Natural killer cell (primary cell): ENCODE results near the gene WNK1. TPM values are rescaled to one million over a fixed set of nuclear protein-coding genes. Genes with fewer than 3 reads are reported as not detected.

Experiments used
- ATAC-seq, 3 donors: fragments of 150-1000 bp in 2 of 3; fragments of 200-7000 bp in 1 of 3; cut with Tn5 transposase; 1 replicate in 1 of 3; 2 replicates in 2 of 3; pipeline ENCODE4 v1.10.0; 2021; ENCODE audit warnings: mild to moderate bottlenecking in 2 of 3, moderate library complexity in 2 of 3
- DNase-seq, 2 donors: peaks; one replicate each; pipeline versions ENCODE4 v3.0.0 to v3.0.0-alpha.2; 2013 to 2021; ENCODE audit warnings: mixed read lengths in 1 of 2
- H3K27ac ChIP-seq: one replicate; pipeline ENCODE4 v1.5.1; 2013; ENCODE audit warnings: mild to moderate bottlenecking, low read length
- H3K27me3 ChIP-seq: one replicate; pipeline ENCODE4 v1.6.1; 2013; ENCODE audit warnings: low read length; ENCODE audit not compliant: control insufficient read depth, insufficient read depth
- H3K36me3 ChIP-seq: one replicate; pipeline ENCODE4 v1.6.1; 2013; ENCODE audit warnings: low read length; ENCODE audit not compliant: control insufficient read depth, insufficient read depth
- H3K4me1 ChIP-seq: one replicate; pipeline ENCODE4 v1.6.1; 2013; ENCODE audit warnings: low read length; ENCODE audit not compliant: control insufficient read depth, insufficient read depth
- H3K4me3 ChIP-seq: one replicate; pipeline ENCODE4 v1.5.1; 2013; ENCODE audit warnings: low read length
- H3K9me3 ChIP-seq: one replicate; pipeline ENCODE4 v1.6.1; 2013; ENCODE audit warnings: low read length; ENCODE audit not compliant: control insufficient read depth, insufficient read depth
- H3K27ac Mint-ChIP-seq, 2 donors: one replicate each; pipeline ENCODE4 v1.8.0; 2022; ENCODE audit warnings: mild to moderate bottlenecking in 2 of 2, mixed read lengths in 2 of 2, moderate library complexity in 1 of 2
- H3K27me3 Mint-ChIP-seq, 2 donors: one replicate each; pipeline ENCODE4 v1.8.0; 2022; ENCODE audit warnings: low read depth in 2 of 2, mixed read lengths in 2 of 2
- H3K36me3 Mint-ChIP-seq: one replicate; pipeline ENCODE4 v1.8.0; 2022; ENCODE audit warnings: mixed read lengths
- H3K4me1 Mint-ChIP-seq, 2 donors: one replicate each; pipeline ENCODE4 v1.8.0; 2022; ENCODE audit warnings: mixed read lengths in 2 of 2
- H3K4me3 Mint-ChIP-seq: one replicate; pipeline ENCODE4 v1.8.0; 2022; ENCODE audit warnings: mild to moderate bottlenecking, moderate library complexity, mixed read lengths
- H3K9me3 Mint-ChIP-seq, 2 donors: one replicate each; pipeline ENCODE4 v1.8.0; 2022; ENCODE audit warnings: mixed read lengths in 2 of 2
- CTCF ChIP-seq: fragments of 200-600 bp; IDR thresholded peaks from one replicate; pipeline ENCODE4 v1.8.0; 2022; ENCODE audit warnings: antibody characterized with exemption
- WGBS: methylation state at CpG from one replicate; pipeline ENCODE4 v1.1.7; 2013; ENCODE audit warnings: missing lambda C conversion rate; ENCODE audit not compliant: insufficient coverage; 5-methylcytosine and 5-hydroxymethylcytosine counted together
- intact Hi-C: fragments of 100-400 bp; cut with micrococcal nuclease; formaldehyde crosslinking; loops from one replicate; pipeline ENCODE4 v1.14.2; 2022
- total RNA-seq, 4 donors: library from RNA; stranded (reverse); fragments of 120-200 nt in 1 of 4; gene quantifications; one replicate each; pipeline versions ENCODE4 v1.2.3 to v1.2.4, GENCODE V29; 2013 to 2022

WNK1 gene
- total RNA-seq, 3 donors from 2014 or later (not counting 1 experiment from before 2014, with no cell fraction given) = 177 to 203 (median 192) TPM

GRCh38 chr12:712172-712863, 40.1 kb upstream of the WNK1 start:
- H3K27ac Mint-ChIP-seq = no peak overlapping the region
- intact Hi-C loops = no loop called here
- no peak for TF ChIP-seq CTCF

GRCh38 chr12:713281-713875, 39.0 kb upstream of the WNK1 start:
- no peak for DNase-seq
- no peaks in the 10 kb centered on the region for H3K9me3 ChIP-seq
- Mint-ChIP-seq H3K27ac (no peak overlapping the region), H3K27me3 (no peaks in the 10 kb centered on the region), H3K9me3 (no peaks in the 10 kb centered on the region), H3K36me3 (no peaks in the 10 kb centered on the region), H3K4me1 (no peaks in the 10 kb centered on the region), H3K4me3 (no peak overlapping the region)
- WGBS = 88% methylated on average over 9 of the region's 9 CpGs
- H3K27ac ChIP-seq = no peak overlapping the region
- H3K4me1 ChIP-seq = no peaks in the 10 kb centered on the region
- H3K27me3 ChIP-seq = no peaks in the 10 kb centered on the region
- no peak for TF ChIP-seq CTCF
- no peaks in the 10 kb centered on the region for H3K36me3 ChIP-seq
- ATAC-seq = peak in 1 of 3 donors; percentile 18
- intact Hi-C loops = no loop called here
- H3K4me3 ChIP-seq = no peak overlapping the region

More at GRCh38 chr12:712172-712863, 40.1 kb upstream of the WNK1 start:
- H3K27me3 ChIP-seq = no peaks in the 10 kb centered on the region
- Mint-ChIP-seq H3K4me3 (no peak overlapping the region), H3K9me3 (no peaks in the 10 kb centered on the region), H3K27me3 (no peaks in the 10 kb centered on the region), H3K4me1 (no peaks in the 10 kb centered on the region), H3K36me3 (no peaks in the 10 kb centered on the region)
- H3K36me3 ChIP-seq = no peaks in the 10 kb centered on the region
- no peak overlapping the region for H3K27ac ChIP-seq
- H3K9me3 ChIP-seq = no peaks in the 10 kb centered on the region
- 65% methylated on average over 7 of the region's 8 CpGs for WGBS
- ATAC-seq (no peak), DNase-seq (no peak)
- no peaks in the 10 kb centered on the region for H3K4me1 ChIP-seq
- H3K4me3 ChIP-seq = no peak overlapping the region

GRCh38 chr12:716506-716905, 35.9 kb upstream of the WNK1 start:
- DNase-seq (no peak), ATAC-seq (no peak)
- no peak for TF ChIP-seq CTCF
- 72% methylated on average over 4 of the region's 4 CpGs for WGBS
- no peaks in the 10 kb centered on the region for H3K36me3 ChIP-seq
- intact Hi-C loops = no loop called here
- H3K4me1 ChIP-seq = peaks cover 5% of the 10 kb centered on the region
- Mint-ChIP-seq H3K4me1 (peaks cover 0 to 5% of the 10 kb centered on the region in 2 donors), H3K27ac (no peak overlapping the region), H3K9me3 (no peaks in the 10 kb centered on the region), H3K4me3 (no peak overlapping the region), H3K36me3 (no peaks in the 10 kb centered on the region), H3K27me3 (peaks cover 0 to 8% of the 10 kb centered on the region in 2 donors)
- H3K27ac ChIP-seq = no peak overlapping the region
- H3K4me3 ChIP-seq = no peak overlapping the region
- H3K27me3 ChIP-seq = no peaks in the 10 kb centered on the region
- no peaks in the 10 kb centered on the region for H3K9me3 ChIP-seq
